ENCODE data around the gene IMP4. TPM values are rescaled to one million over a fixed set of nuclear protein-coding genes. Genes with fewer than 3 reads are reported as not detected.

IMP4 gene
- total and polyA plus RNA-seq, 2 of the 13 experiments (the other 11 are each of a cell fraction or from before 2014, with no cell fraction given), result 142 to 158 TPM

GRCh38 chr2:130355578-130356431, 13.1 kb downstream of the IMP4 start, which contains the start of gene PTPN18 (continued):
- TF ChIP-seq ZNF605 (CRISPR knock-in tag; IDR thresholded peaks at IDR 0.05), result no peak
- TF ChIP-seq GMEB2 (CRISPR knock-in tag; IDR thresholded peaks at IDR 0.05; ENCODE audit: low read depth), result no peak; the same call in 1 of the 2 replicates
- TF ChIP-seq RCOR2 (CRISPR knock-in tag; IDR thresholded peaks at IDR 0.05), result no peak
- peak; percentile 92 for TF ChIP-seq IKZF4 (CRISPR knock-in tag; IDR thresholded peaks at IDR 0.05; ENCODE audit: borderline replicate concordance, low read depth, not compliant biosample characterization)
- TF ChIP-seq KDM5A (IDR thresholded peaks at IDR 0.05; ENCODE audit: borderline replicate concordance, low read length), result peak; percentile 53; the same call in 1 of the 2 replicates
- TF ChIP-seq NFIC (IDR thresholded peaks at IDR 0.05; ENCODE audit: low read length), result no peak
- no peak for TF ChIP-seq ZNF75D (CRISPR knock-in tag; IDR thresholded peaks at IDR 0.05; ENCODE audit: borderline replicate concordance)
- no peak for TF ChIP-seq ARNT (IDR thresholded peaks at IDR 0.05)
- TF ChIP-seq POLR2AphosphoS2 (IDR thresholded peaks at IDR 0.05; ENCODE audit: low read depth, low read length), result no peak
- TF ChIP-seq RFXANK (CRISPR knock-in tag; IDR thresholded peaks at IDR 0.05), result 0 out of 2 replicates have a peak, but pooled peaks have one; percentile 9
- TF ChIP-seq ZNF644 (CRISPR knock-in tag; IDR thresholded peaks at IDR 0.05; ENCODE audit: low read depth), result peak; percentile 58; the same call in 1 of the 2 replicates
- TF ChIP-seq PLRG1 (conservative IDR thresholded peaks at IDR 0.05), result no peak
- TF ChIP-seq ZNF850 (CRISPR knock-in tag; conservative IDR thresholded peaks at IDR 0.05), result peak; percentile 68; the same call in 1 of the 2 replicates
- TF ChIP-seq KMT2B (CRISPR knock-in tag; IDR thresholded peaks at IDR 0.05), result peak; percentile 48; the same call in 1 of the 2 replicates
- TF ChIP-seq ZSCAN31 (CRISPR knock-in tag; IDR thresholded peaks at IDR 0.05; ENCODE audit: low read depth), result no peak
- no peak for TF ChIP-seq HMGA1 (CRISPR knock-in tag; conservative IDR thresholded peaks at IDR 0.05)
- TF ChIP-seq NFKB2 (CRISPR knock-in tag; IDR thresholded peaks at IDR 0.05; ENCODE audit: borderline replicate concordance), result peak; percentile 76
- TF ChIP-seq FOXA3 (CRISPR knock-in tag; IDR thresholded peaks at IDR 0.05), result peak; percentile 45; the same call in 1 of the 2 replicates
- peak; percentile 21; the same call in 1 of the 2 replicates for TF ChIP-seq MTF2 (CRISPR knock-in tag; IDR thresholded peaks at IDR 0.05; ENCODE audit: borderline replicate concordance)
- peak; percentile 93; the same call in 1 of the 2 replicates for TF ChIP-seq ZNF234 (CRISPR knock-in tag; conservative IDR thresholded peaks at IDR 0.05)
- no peak for TF ChIP-seq ZKSCAN1 (IDR thresholded peaks at IDR 0.05; ENCODE audit: low read length)
- TF ChIP-seq HNF4A (CRISPR knock-in tag; IDR thresholded peaks at IDR 0.05), result peak; percentile 62; the same call in 1 of the 2 replicates
- no peak for TF ChIP-seq SSRP1 (CRISPR knock-in tag; IDR thresholded peaks at IDR 0.05)
- TF ChIP-seq ISX (CRISPR knock-in tag; conservative IDR thresholded peaks at IDR 0.05), result no peak
- TF ChIP-seq, protein P1, sequence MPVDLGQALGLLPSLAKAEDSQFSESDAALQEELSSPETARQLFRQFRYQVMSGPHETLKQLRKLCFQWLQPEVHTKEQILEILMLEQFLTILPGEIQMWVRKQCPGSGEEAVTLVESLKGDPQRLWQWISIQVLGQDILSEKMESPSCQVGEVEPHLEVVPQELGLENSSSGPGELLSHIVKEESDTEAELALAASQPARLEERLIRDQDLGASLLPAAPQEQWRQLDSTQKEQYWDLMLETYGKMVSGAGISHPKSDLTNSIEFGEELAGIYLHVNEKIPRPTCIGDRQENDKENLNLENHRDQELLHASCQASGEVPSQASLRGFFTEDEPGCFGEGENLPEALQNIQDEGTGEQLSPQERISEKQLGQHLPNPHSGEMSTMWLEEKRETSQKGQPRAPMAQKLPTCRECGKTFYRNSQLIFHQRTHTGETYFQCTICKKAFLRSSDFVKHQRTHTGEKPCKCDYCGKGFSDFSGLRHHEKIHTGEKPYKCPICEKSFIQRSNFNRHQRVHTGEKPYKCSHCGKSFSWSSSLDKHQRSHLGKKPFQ (CRISPR knock-in tag; IDR thresholded peaks at IDR 0.05; ENCODE audit: insufficient replicate concordance), result peak; percentile 50
- TF ChIP-seq MXI1 (IDR thresholded peaks at IDR 0.05; ENCODE audit: borderline replicate concordance, low read depth, low read length), result peak; percentile 88; the same call in 1 of the 3 replicates
- TF ChIP-seq ZNF136 (CRISPR knock-in tag; IDR thresholded peaks at IDR 0.05; ENCODE audit: low read depth), result no peak
- peak; percentile 77 for TF ChIP-seq SAP130 (CRISPR knock-in tag; IDR thresholded peaks at IDR 0.05; ENCODE audit: low read depth)
- 0 out of 2 replicates have a peak, but pooled peaks have one; percentile 38 for TF ChIP-seq ZNF674 (CRISPR knock-in tag; IDR thresholded peaks at IDR 0.05; ENCODE audit: low read depth)
- no peak for TF ChIP-seq ZNF570 (CRISPR knock-in tag; IDR thresholded peaks at IDR 0.05; ENCODE audit: borderline replicate concordance)
